Smooth muscle cell (in vitro differentiated cells): ENCODE results near the gene GRIA1. TPM values are rescaled to one million over a fixed set of nuclear protein-coding genes. Genes with fewer than 3 reads are reported as not detected.

ENCODE experiments used
- DNase-seq: peaks from one replicate; lab custom pipeline; 2025; ENCODE audit not compliant: unreplicated experiment; lab: John Stamatoyannopoulos, UW
- H2AFZ ChIP-seq: fragments of 200-600 bp; sonication (generic); 2 replicates; pipeline ENCODE4 v1.6.0; 2016; ENCODE audit warnings: antibody characterized with exemption, low read depth, mild to moderate bottlenecking
- H3F3A ChIP-seq: fragments of 200-600 bp; sonication (generic); 2 replicates; pipeline ENCODE4 v1.6.0; 2017; ENCODE audit warnings: antibody characterized with exemption, low read depth
- H3K27ac ChIP-seq: fragments of 200-600 bp; sonication (generic); 2 replicates; pipeline ENCODE4 v1.5.1; 2016; ENCODE audit warnings: low read depth, mild to moderate bottlenecking
- H3K27me3 ChIP-seq: fragments of 200-600 bp; sonication (generic); 2 replicates; pipeline ENCODE4 v1.6.1; 2016; ENCODE audit warnings: low read depth, mild to moderate bottlenecking
- H3K36me3 ChIP-seq: fragments of 200-600 bp; sonication (generic); 2 replicates; pipeline ENCODE4 v1.5.1; 2016; ENCODE audit warnings: low read depth
- H3K4me1 ChIP-seq: fragments of 200-600 bp; sonication (generic); 2 replicates; pipeline ENCODE4 v1.5.1; 2016; ENCODE audit warnings: low read depth
- H3K4me2 ChIP-seq: fragments of 200-600 bp; sonication (generic); 2 replicates; pipeline ENCODE4 v1.6.0; 2016; ENCODE audit warnings: mild to moderate bottlenecking
- H3K4me3 ChIP-seq: fragments of 200-600 bp; sonication (generic); 2 replicates; pipeline ENCODE4 v1.5.1; 2016; ENCODE audit warnings: mild to moderate bottlenecking
- H3K79me2 ChIP-seq: fragments of 200-600 bp; sonication (generic); 2 replicates; pipeline ENCODE4 v1.6.0; 2016; ENCODE audit warnings: low read depth, mild to moderate bottlenecking
- H3K9ac ChIP-seq: fragments of 200-600 bp; sonication (generic); 2 replicates; pipeline ENCODE4 v1.6.0; 2016; ENCODE audit warnings: low read depth
- H3K9me3 ChIP-seq: fragments of 200-600 bp; sonication (generic); replicated peaks from 2 replicates; pipeline ENCODE4 v1.5.1; 2016; ENCODE audit warnings: low read depth
- H4K20me1 ChIP-seq: fragments of 200-600 bp; sonication (generic); 2 replicates; pipeline ENCODE4 v1.6.0; 2016; ENCODE audit warnings: low read depth
- WGBS: methylation state at CpG from one replicate; pipeline ENCODE4 v1.1.7; 2016; ENCODE audit warnings: low lambda C conversion rate; 5-methylcytosine and 5-hydroxymethylcytosine counted together
- polyA plus RNA-seq: library from polyadenylated mRNA; unstranded; fragments of >200 nt; fragmentation: Nextera tagmentation; extraction: Ambion mirVana; gene quantifications from 2 replicates; pipeline ENCODE4 v1.2.1, GENCODE V29; 2016
- total RNA-seq: library from RNA; depleted of rRNA; stranded (reverse); fragments of >200 nt; gene quantifications from 2 replicates; pipeline ENCODE4 v1.2.3, GENCODE V29; 2014
- TF ChIP-seq, protein P1 (sequence below): fragments of 200-600 bp; sonication (generic); IDR thresholded peaks from 2 replicates; pipeline ENCODE4 v1.5.1; 2017; ENCODE audit warnings: borderline replicate concordance, mild to moderate bottlenecking, antibody characterized with exemption; ENCODE audit not compliant: insufficient read depth, poor library complexity, severe bottlenecking

The GRIA1 gene
- total and polyA plus RNA-seq, 2 experiments from 2014 or later = 0.17 to 0.94 TPM

DNA sequence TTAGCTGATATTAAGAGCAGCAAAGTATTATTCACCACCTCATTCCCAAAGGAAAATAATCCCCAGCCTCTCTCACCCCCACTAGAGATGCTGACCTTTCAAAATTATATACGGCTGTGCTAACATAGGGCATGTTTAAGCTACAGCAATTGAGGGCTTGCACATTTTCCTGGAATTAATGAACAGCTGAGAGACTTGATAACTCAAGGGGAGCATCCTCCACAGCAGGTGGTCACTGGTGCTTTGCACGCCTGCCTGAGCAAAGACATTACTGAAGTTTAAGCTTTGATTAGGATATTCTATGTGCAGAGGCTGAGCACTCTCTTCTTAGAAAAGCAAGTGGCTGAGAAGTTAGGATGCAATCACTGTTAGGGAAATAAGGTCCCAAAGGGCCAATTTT, 317.3 kb downstream of the GRIA1 start:
- no peaks in the 10 kb centered on the region for H3K79me2 ChIP-seq
- no peaks in the 10 kb centered on the region for H4K20me1 ChIP-seq
- no peaks in the 10 kb centered on the region for H3F3A ChIP-seq
- 65% methylated on average over 2 of the region's 2 CpGs for WGBS
- H3K9ac ChIP-seq = no peak overlapping the region
- no peaks in the 10 kb centered on the region for H3K27me3 ChIP-seq
- TF ChIP-seq, protein P1, sequence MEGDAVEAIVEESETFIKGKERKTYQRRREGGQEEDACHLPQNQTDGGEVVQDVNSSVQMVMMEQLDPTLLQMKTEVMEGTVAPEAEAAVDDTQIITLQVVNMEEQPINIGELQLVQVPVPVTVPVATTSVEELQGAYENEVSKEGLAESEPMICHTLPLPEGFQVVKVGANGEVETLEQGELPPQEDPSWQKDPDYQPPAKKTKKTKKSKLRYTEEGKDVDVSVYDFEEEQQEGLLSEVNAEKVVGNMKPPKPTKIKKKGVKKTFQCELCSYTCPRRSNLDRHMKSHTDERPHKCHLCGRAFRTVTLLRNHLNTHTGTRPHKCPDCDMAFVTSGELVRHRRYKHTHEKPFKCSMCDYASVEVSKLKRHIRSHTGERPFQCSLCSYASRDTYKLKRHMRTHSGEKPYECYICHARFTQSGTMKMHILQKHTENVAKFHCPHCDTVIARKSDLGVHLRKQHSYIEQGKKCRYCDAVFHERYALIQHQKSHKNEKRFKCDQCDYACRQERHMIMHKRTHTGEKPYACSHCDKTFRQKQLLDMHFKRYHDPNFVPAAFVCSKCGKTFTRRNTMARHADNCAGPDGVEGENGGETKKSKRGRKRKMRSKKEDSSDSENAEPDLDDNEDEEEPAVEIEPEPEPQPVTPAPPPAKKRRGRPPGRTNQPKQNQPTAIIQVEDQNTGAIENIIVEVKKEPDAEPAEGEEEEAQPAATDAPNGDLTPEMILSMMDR = no peak
- no peaks in the 10 kb centered on the region for H3K36me3 ChIP-seq
- H3K4me2 ChIP-seq = no peak overlapping the region
- no peak overlapping the region for H3K4me3 ChIP-seq
- H2AFZ ChIP-seq = no peak overlapping the region
- no peaks in the 10 kb centered on the region for H3K9me3 ChIP-seq
- H3K27ac ChIP-seq = no peak overlapping the region
- DNase-seq = no peak
- H3K4me1 ChIP-seq = peaks cover 15% of the 10 kb centered on the region

DNA sequence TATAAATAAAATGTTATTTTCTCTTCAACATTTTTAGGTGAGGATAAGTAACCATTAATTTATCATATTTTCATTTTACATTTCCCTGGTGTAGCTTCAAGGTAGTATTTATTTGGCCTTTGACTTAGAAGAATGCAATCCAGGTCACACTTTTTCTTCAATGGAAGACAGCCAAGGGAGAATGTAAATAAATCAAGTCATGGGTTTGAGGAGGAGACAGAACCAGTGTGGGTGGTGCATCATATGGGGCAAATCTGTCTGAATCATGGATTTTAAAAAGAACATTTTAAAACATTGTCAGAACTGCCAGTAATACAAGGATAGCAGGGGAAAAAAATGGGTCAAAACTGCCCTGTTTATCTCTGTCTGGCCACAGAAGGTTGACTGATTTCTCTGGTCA, 318.7 kb downstream of the GRIA1 start:
- Histone ChIP-seq H3K9me3 (no peaks in the 10 kb centered on the region), H3K36me3 (no peaks in the 10 kb centered on the region), H3K4me3 (no peak overlapping the region), H4K20me1 (no peaks in the 10 kb centered on the region), H3F3A (no peaks in the 10 kb centered on the region), H3K27ac (no peak overlapping the region), H3K27me3 (no peaks in the 10 kb centered on the region), H2AFZ (no peak overlapping the region), H3K79me2 (no peaks in the 10 kb centered on the region), H3K4me1 (peaks cover 15% of the 10 kb centered on the region), H3K9ac (no peak overlapping the region), H3K4me2 (no peak overlapping the region)
- TF ChIP-seq, protein P1 = no peak
- no peak for DNase-seq

DNA sequence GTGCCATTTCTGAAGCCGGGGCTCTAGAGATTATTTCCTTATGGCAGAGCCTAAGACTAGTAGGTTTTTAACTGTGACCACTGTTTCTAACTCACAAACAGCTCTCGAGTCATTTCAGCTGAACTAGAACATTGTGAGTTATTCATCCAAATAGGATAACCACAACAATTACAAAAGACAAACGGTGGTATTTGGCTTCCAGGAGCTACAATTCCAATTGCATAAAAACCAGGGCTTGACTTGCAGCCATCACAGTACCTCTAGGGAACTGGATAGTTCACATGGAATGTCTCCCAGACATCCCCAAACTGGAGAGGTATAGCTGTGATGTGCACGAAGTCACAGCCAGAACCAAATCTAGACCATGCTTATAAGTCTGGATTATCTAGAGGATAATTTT, 323.4 kb downstream of the GRIA1 start:
- 91% methylated on average over 4 of the region's 4 CpGs for WGBS
- no peaks in the 10 kb centered on the region for H4K20me1 ChIP-seq
- no peak for DNase-seq
- H3K36me3 ChIP-seq = no peaks in the 10 kb centered on the region
- no peaks in the 10 kb centered on the region for H3K27me3 ChIP-seq
- no peak overlapping the region for H3K9ac ChIP-seq
- no peak overlapping the region for H3K4me3 ChIP-seq
- no peak overlapping the region for H2AFZ ChIP-seq
- H3K9me3 ChIP-seq = no peaks in the 10 kb centered on the region
- no peaks in the 10 kb centered on the region for H3K4me1 ChIP-seq
- no peak overlapping the region for H3K4me2 ChIP-seq
- no peaks in the 10 kb centered on the region for H3K79me2 ChIP-seq
- H3F3A ChIP-seq = no peaks in the 10 kb centered on the region
- TF ChIP-seq, protein P1 = no peak
- H3K27ac ChIP-seq = no peak overlapping the region

DNA sequence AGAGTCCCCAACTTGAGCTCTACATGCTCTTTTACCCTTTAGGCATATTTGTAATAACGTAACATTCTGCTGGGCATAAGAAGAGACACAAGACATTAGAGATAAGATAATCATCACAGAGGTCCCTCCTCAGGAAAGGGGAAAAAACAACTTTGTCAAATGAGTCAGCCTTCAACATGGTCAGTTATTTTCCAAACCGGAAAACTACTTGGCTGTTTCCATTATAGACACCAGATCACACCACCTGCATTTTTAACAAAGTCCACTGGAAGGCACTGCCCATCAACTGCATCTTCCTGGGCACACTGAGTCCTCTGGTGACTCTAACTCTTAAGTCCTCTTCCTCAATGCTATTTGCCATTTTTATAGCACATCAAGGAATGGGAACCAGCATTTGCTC, 326.4 kb downstream of the GRIA1 start:
- no peaks in the 10 kb centered on the region for H3K9me3 ChIP-seq
- H3K27me3 ChIP-seq = no peaks in the 10 kb centered on the region
- no peak for DNase-seq
- H3K4me2 ChIP-seq = no peak overlapping the region
- TF ChIP-seq, protein P1 = no peak
- no peaks in the 10 kb centered on the region for H3K36me3 ChIP-seq
- no peak overlapping the region for H3K27ac ChIP-seq
- WGBS = 68% methylated on average over 2 of the region's 2 CpGs
- H3K4me1 ChIP-seq = no peaks in the 10 kb centered on the region
- no peaks in the 10 kb centered on the region for H3F3A ChIP-seq
- H3K4me3 ChIP-seq = no peak overlapping the region
- no peaks in the 10 kb centered on the region for H4K20me1 ChIP-seq
- H3K79me2 ChIP-seq = no peaks in the 10 kb centered on the region
- no peak overlapping the region for H2AFZ ChIP-seq
- no peak overlapping the region for H3K9ac ChIP-seq
